Lung (tissue), 12 donors: ENCODE results near the gene CACNA1C. TPM values are rescaled to one million over a fixed set of nuclear protein-coding genes. Genes with fewer than 3 reads are reported as not detected.

ENCODE experiments used
- ATAC-seq: fragments of 200-7000 bp; cut with Tn5 transposase; one replicate; pipeline ENCODE4 v1.9.1; 2020; ENCODE audit warnings: moderate number of reproducible peaks; ENCODE audit not compliant: insufficient read depth, low FRiP score
- DNase-seq, 3 donors: peaks; one replicate each; pipeline ENCODE4 v3.0.0-alpha.2; 2013 to 2017
- H3K27ac ChIP-seq, 2 donors: one replicate each; pipeline ENCODE4 v1.5.1; 2013; ENCODE audit warnings: mild to moderate bottlenecking in 2 of 2, moderate library complexity in 2 of 2, control low read depth in 1 of 2, inconsistent platforms in 1 of 2, low read depth in 1 of 2, low read length in 1 of 2
- H3K27me3 ChIP-seq, 3 donors: one replicate each; pipeline ENCODE4 v1.5.1; 2013; ENCODE audit warnings: low read length in 2 of 3; ENCODE audit not compliant: control insufficient read depth in 3 of 3, insufficient read depth in 3 of 3
- H3K36me3 ChIP-seq, 4 donors: one replicate each; pipeline ENCODE4 v1.5.1; 2013; ENCODE audit warnings: low read length in 4 of 4, mild to moderate bottlenecking in 1 of 4, moderate library complexity in 1 of 4; ENCODE audit not compliant: control insufficient read depth in 4 of 4, insufficient read depth in 4 of 4
- H3K4me1 ChIP-seq, 5 donors: one replicate each; pipeline ENCODE4 v1.5.1; 2013; ENCODE audit warnings: low read length in 5 of 5, mild to moderate bottlenecking in 2 of 5, moderate library complexity in 1 of 5; ENCODE audit not compliant: control insufficient read depth in 5 of 5, insufficient read depth in 5 of 5
- H3K4me3 ChIP-seq: one replicate; pipeline ENCODE4 v1.5.1; 2013; ENCODE audit warnings: mild to moderate bottlenecking, control low read depth, moderate library complexity
- H3K9ac ChIP-seq, 2 donors: one replicate each; pipeline ENCODE4 v1.5.1; 2013; ENCODE audit warnings: low read length in 2 of 2, control low read depth in 1 of 2; ENCODE audit not compliant: insufficient read depth in 1 of 2
- H3K9me3 ChIP-seq, 4 donors: one replicate each; pipeline ENCODE4 v1.5.1; 2013; ENCODE audit warnings: low read length in 3 of 4, mild to moderate bottlenecking in 1 of 4, moderate library complexity in 1 of 4; ENCODE audit not compliant: control insufficient read depth in 4 of 4, insufficient read depth in 3 of 4
- WGBS, 2 donors: extraction: QIAGEN DNeasy Blood & Tissue Kit; methylation state at CpG; one replicate each; pipeline ENCODE4 v1.1.7; 2013; 5-methylcytosine and 5-hydroxymethylcytosine counted together
- polyA plus RNA-seq, 2 donors: library from polyadenylated mRNA; stranded (reverse); fragments of 200-250 nt; gene quantifications; one replicate each; pipeline ENCODE4 v1.2.1, GENCODE V29; 2013
- total RNA-seq, 2 donors: library from RNA; depleted of rRNA in 1 of 2; stranded (reverse); fragments of >200 nt in 1 of 2; gene quantifications; one replicate each; pipeline ENCODE4 v1.2.1, GENCODE V29; 2014 to 2021
- TF ChIP-seq, protein P1 (sequence below): IDR thresholded peaks from 2 replicates; pipeline ENCODE4 v1.5.1; 2012; ENCODE audit warnings: mild to moderate bottlenecking; ENCODE audit errors: control extremely low read depth, extremely low read depth
- donor health status: control.
- donor health status: control.
- donor health status: Bipolar disorder and iron deficiency.
- donor health status: healthy.
- donor health status: DM: yes; HTN: yes; CAD: no.

The CACNA1C gene
- total and polyA plus RNA-seq, 4 donors: 3.2 to 17.5 (median 7.5) TPM

DNA sequence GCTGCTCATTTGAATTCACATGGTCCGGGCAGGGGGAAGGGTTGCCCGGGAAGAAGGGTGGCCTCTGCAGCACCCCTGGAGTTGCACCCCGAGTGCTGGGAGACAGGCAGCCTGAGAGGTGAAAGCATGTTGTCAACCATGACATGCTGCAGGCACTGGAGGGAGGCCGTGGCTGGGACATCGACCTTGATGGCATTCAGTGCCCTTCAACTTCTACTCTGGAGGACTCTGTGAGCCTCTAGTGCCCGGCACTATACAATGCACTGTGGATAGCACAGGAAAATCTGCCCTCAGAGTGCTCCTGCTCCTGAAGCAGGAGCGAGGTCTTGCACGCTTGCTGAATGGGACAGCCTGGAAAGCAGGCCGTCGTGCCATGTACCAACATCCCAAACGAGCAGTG, 382.7 kb downstream of the CACNA1C start:
- peaks cover 0 to 4% (median 0%) of the 10 kb centered on the region in 5 donors for H3K4me1 ChIP-seq
- no peak overlapping the region for H3K9ac ChIP-seq
- peaks cover 0 to 2% (median 0%) of the 10 kb centered on the region in 4 donors for H3K36me3 ChIP-seq
- TF ChIP-seq, protein P1, sequence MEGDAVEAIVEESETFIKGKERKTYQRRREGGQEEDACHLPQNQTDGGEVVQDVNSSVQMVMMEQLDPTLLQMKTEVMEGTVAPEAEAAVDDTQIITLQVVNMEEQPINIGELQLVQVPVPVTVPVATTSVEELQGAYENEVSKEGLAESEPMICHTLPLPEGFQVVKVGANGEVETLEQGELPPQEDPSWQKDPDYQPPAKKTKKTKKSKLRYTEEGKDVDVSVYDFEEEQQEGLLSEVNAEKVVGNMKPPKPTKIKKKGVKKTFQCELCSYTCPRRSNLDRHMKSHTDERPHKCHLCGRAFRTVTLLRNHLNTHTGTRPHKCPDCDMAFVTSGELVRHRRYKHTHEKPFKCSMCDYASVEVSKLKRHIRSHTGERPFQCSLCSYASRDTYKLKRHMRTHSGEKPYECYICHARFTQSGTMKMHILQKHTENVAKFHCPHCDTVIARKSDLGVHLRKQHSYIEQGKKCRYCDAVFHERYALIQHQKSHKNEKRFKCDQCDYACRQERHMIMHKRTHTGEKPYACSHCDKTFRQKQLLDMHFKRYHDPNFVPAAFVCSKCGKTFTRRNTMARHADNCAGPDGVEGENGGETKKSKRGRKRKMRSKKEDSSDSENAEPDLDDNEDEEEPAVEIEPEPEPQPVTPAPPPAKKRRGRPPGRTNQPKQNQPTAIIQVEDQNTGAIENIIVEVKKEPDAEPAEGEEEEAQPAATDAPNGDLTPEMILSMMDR: no peak
- no peak for ATAC-seq
- WGBS, 2 donors: 83 to 93% methylated on average over 11 of the region's 11 CpGs
- H3K27me3 ChIP-seq: no peaks in the 10 kb centered on the region
- H3K27ac ChIP-seq: no peak overlapping the region
- no peak for DNase-seq
- H3K9me3 ChIP-seq: peaks cover 0 to 8% (median 0%) of the 10 kb centered on the region in 4 donors
- H3K4me3 ChIP-seq: no peak overlapping the region

DNA sequence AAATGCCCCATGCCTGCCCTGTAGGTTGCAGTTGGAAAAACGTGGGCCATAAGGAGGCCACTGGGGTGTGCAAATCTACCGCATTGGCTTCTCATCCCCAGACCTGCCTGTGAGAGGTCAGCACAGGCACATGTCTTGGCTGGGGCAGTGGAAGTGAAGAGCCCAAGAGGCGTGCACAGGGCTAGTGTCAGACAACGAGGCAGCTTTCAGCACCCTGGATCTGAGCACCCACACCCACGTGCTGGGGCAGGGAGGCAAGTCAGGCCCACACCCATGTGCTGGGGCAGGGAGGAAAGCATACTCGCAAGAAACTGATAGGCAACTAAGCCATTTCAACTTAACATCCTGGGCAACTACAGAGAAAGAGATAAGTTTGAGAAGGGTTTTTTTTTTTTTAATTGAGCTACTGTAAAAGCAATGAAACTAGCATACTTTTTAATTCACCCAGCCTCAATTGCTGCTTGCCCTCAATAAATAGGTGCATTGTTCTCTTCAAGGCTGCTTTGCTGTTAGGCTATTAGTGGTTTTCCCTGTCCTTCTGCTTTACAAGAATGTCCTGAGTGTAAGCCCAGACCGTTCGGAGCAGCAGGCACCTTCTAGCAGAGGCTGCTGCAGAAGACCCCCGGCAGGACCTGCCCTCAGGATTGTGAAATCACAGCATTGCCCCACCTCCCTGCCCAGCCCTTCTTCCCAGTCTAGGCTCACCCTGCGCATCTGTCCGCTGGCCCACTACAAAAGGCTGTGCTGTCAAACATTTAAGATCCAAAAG, 386.7 kb downstream of the CACNA1C start:
- 52 to 58% methylated on average over 11 of the region's 11 CpGs for WGBS, 2 donors
- peaks cover 0 to 4% (median 0%) of the 10 kb centered on the region in 5 donors for H3K4me1 ChIP-seq
- H3K9ac ChIP-seq: no peak overlapping the region
- no peak overlapping the region for H3K4me3 ChIP-seq
- ATAC-seq (no peak), DNase-seq (peak in 2 of 3 donors; percentile 9 to 39)
- peaks cover 0 to 8% (median 0%) of the 10 kb centered on the region in 4 donors for H3K9me3 ChIP-seq
- no peak overlapping the region for H3K27ac ChIP-seq
- H3K36me3 ChIP-seq: no peaks in the 10 kb centered on the region
- H3K27me3 ChIP-seq: no peaks in the 10 kb centered on the region
- TF ChIP-seq, protein P1: no peak

DNA sequence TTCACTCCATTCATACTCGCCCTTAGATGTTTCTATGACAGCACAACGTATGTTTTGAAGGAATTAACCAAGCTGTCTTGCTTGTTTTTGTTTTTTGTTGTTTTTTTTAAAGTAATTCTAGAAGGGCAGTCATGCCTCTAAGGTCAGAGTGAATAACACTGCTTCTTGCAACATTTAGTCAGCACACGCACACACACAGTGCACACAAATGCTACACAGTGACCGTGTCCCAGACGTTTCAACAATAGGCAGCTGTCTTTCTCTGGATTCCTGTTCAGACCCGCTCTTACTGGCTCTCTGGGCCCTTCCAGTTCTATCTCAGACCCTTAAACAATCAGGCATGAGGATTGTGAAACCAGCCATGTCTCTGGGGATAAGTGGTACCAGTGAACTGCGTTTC, 391.0 kb downstream of the CACNA1C start:
- Histone ChIP-seq H3K4me1 (no peaks in the 10 kb centered on the region), H3K9me3 (no peaks in the 10 kb centered on the region), H3K9ac (no peak overlapping the region), H3K27ac (no peak overlapping the region), H3K4me3 (no peak overlapping the region), H3K27me3 (no peaks in the 10 kb centered on the region), H3K36me3 (no peaks in the 10 kb centered on the region)
- WGBS, 2 donors: 76 to 86% methylated on average over 7 of the region's 7 CpGs
- ATAC-seq: no peak
- TF ChIP-seq, protein P1: no peak
- DNase-seq: no peak
